OCI-LY1 (cell line): ENCODE measurements around the gene FHOD3.

Source experiments
- EZH2 ChIP-seq: fragments of 200-600 bp; sonication (generic), shearing (Covaris generic); IDR thresholded peaks from 2 replicates; pipeline ENCODE4 v1.8.0; 2017; ENCODE audit warnings: borderline replicate concordance, mixed run types, mild to moderate bottlenecking, antibody characterized with exemption, low read length, moderate library complexity, mixed read lengths
- TF ChIP-seq, protein P1 (sequence below): fragments of 200-600 bp; sonication (generic), shearing (Covaris generic); IDR thresholded peaks from 2 replicates; pipeline ENCODE4 v1.5.1; 2017; ENCODE audit warnings: mild to moderate bottlenecking, antibody characterized with exemption, low read length, moderate library complexity, mixed read lengths

DNA sequence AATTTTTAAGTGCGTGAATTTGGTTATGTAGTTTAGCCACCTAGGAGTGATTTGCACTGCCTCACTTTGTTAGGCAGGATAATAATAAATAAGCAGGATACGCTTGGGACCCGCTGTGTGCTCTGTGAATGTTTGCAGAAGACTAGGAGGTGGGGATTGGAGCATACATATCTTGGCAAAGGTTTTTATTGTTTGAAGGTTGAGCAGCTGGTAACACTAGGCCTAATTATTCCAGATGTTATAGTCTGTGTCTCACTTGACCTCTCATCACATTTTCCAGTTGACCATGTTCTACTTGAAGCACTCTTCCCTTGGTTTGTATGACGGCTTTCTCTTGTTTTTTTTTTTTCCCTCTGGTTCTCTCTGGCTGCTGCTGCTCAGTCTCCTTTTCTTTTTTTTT is 42.7 kb downstream of the FHOD3 start:
- TF ChIP-seq, protein P1, sequence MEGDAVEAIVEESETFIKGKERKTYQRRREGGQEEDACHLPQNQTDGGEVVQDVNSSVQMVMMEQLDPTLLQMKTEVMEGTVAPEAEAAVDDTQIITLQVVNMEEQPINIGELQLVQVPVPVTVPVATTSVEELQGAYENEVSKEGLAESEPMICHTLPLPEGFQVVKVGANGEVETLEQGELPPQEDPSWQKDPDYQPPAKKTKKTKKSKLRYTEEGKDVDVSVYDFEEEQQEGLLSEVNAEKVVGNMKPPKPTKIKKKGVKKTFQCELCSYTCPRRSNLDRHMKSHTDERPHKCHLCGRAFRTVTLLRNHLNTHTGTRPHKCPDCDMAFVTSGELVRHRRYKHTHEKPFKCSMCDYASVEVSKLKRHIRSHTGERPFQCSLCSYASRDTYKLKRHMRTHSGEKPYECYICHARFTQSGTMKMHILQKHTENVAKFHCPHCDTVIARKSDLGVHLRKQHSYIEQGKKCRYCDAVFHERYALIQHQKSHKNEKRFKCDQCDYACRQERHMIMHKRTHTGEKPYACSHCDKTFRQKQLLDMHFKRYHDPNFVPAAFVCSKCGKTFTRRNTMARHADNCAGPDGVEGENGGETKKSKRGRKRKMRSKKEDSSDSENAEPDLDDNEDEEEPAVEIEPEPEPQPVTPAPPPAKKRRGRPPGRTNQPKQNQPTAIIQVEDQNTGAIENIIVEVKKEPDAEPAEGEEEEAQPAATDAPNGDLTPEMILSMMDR = no peak
- no peak for TF ChIP-seq EZH2
